ENCODE data around the gene WIPF2.

Gene WIPF2

DNA sequence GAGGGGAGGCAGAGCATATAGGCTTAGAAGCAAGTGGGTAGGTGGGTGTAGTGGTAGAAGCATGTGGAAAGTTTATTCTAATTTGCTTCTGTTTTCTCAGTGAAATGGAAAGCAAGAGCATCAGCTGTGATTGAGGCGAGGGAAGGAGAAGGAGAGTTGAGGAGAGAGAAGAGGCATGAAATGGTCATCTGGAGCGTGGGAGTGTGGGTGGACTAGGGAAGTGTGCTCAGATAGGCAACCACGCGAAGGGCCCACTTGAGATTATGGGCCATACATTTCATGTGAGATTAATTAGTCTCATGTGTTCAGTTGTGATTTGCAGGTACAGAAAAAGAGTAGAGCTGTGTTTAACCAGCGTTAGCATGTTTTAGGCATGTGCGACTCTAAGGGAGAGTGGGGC is 47.8 kb downstream of the WIPF2 start:
- H3K36me3 ChIP-seq (replicated peaks in 1 of 2; ENCODE audit: control insufficient read depth in 2 of 2, insufficient read depth in 2 of 2, low read length in 2 of 2): peaks cover 14 to 80% of the 10 kb centered on the region in 2 donors

DNA sequence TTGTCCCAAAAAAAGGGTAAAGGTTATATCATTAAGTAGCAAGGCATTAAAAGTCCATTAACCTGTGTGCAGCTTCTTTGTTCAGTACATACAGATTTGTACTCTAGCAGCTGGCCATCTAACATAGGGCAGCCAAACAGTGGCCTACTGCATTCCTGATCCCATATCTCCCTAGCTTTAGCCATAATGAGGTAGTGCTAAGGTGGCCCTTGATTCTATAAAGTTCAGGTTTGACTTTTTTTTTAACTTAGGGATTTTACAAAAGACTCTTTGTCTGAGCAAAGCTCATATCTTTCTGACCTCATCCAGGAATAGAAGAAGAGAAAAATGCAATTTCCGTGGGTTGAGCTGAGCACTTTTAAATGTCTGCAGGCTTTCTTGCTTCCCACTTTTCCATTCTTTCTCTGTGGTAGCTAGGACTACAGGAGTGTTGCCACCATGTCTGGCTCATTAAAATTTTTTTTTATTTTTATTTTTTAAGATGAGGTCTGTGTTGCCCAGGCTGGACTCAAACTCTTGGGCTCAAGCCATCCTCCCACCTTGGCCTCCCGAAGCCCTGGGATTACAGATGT is 49.1 kb downstream of the WIPF2 start:
- no CpG with 5 or more reads among the region's 2 CpGs for WGBS, 2 donors (ENCODE audit: extremely low coverage in 2 of 2, insufficient read length in 2 of 2, insufficient replicate concordance in 1 of 2)
- no peak overlapping the region for H3K14ac ChIP-seq (ENCODE audit: low read length)
- no peak overlapping the region for H4K91ac ChIP-seq (ENCODE audit: low read depth, low read length, poor library complexity)
- DNase-seq (ENCODE audit: low spot score): no peak
- H3K9ac ChIP-seq (ENCODE audit: low read depth, low read length, poor library complexity): no peak overlapping the region
- peaks cover 1% of the 10 kb centered on the region for H3K79me1 ChIP-seq (ENCODE audit: low read depth, low read length)
- no peaks in the 10 kb centered on the region for H3K9me3 ChIP-seq (replicated peaks in 1 of 2; ENCODE audit: control insufficient read depth in 2 of 2, insufficient read depth in 1 of 2, low read depth in 1 of 2, low read length in 2 of 2)
- H3K18ac ChIP-seq (ENCODE audit: low read length): no peak overlapping the region
- no peak overlapping the region for H3K4me2 ChIP-seq (ENCODE audit: insufficient read depth, low read length, poor library complexity, severe bottlenecking)
- no peak overlapping the region for H4K8ac ChIP-seq (ENCODE audit: low read depth, low read length)
- H2BK120ac ChIP-seq (ENCODE audit: low read depth, low read length): no peak overlapping the region
- no peak overlapping the region for H2AK5ac ChIP-seq (ENCODE audit: low read depth, low read length)
- H2BK15ac ChIP-seq (ENCODE audit: low read length): no peak overlapping the region
- H3K27ac ChIP-seq (replicated peaks; ENCODE audit: low read length): no peak overlapping the region
- no peaks in the 10 kb centered on the region for H3K4me1 ChIP-seq (ENCODE audit: control insufficient read depth in 2 of 2, insufficient read depth in 1 of 2, low read depth in 1 of 2, low read length in 2 of 2)
- no peaks in the 10 kb centered on the region for H3K27me3 ChIP-seq (ENCODE audit: control insufficient read depth in 3 of 3, insufficient read depth in 3 of 3, low read depth in 1 of 3, low read length in 3 of 3)
- no peak overlapping the region for H2AFZ ChIP-seq (ENCODE audit: low read length)
- no peak overlapping the region for H3K23ac ChIP-seq (ENCODE audit: low read depth, low read length, poor library complexity)
- H3K36me3 ChIP-seq (replicated peaks in 1 of 2; ENCODE audit: control insufficient read depth in 2 of 2, insufficient read depth in 2 of 2, low read length in 2 of 2): peaks cover 11 to 77% of the 10 kb centered on the region in 2 donors
- H2BK12ac ChIP-seq (ENCODE audit: low read length): no peak overlapping the region
- H3K4me3 ChIP-seq (ENCODE audit: low read length in 2 of 2): no peak overlapping the region
- no peak overlapping the region for H3K4ac ChIP-seq (ENCODE audit: low read length)
- no peak overlapping the region for H2BK5ac ChIP-seq (ENCODE audit: low read length)

More for the DNA sequence above, 47.8 kb downstream of the WIPF2 start:
- Histone ChIP-seq H3K9me3 (replicated peaks in 1 of 2; ENCODE audit: control insufficient read depth in 2 of 2, insufficient read depth in 1 of 2, low read depth in 1 of 2, low read length in 2 of 2) (no peaks in the 10 kb centered on the region), H3K27ac (replicated peaks; ENCODE audit: low read length) (no peak overlapping the region), H3K27me3 (ENCODE audit: control insufficient read depth in 3 of 3, insufficient read depth in 3 of 3, low read depth in 1 of 3, low read length in 3 of 3) (no peaks in the 10 kb centered on the region), H2BK5ac (ENCODE audit: low read length) (no peak overlapping the region), H2AFZ (ENCODE audit: low read length) (no peak overlapping the region), H2BK12ac (ENCODE audit: low read length) (no peak overlapping the region), H3K79me1 (ENCODE audit: low read depth, low read length) (peaks cover 1% of the 10 kb centered on the region), H4K8ac (ENCODE audit: low read depth, low read length) (no peak overlapping the region), H3K4ac (ENCODE audit: low read length) (no peak overlapping the region), H3K18ac (ENCODE audit: low read length) (no peak overlapping the region), H4K91ac (ENCODE audit: low read depth, low read length, poor library complexity) (no peak overlapping the region), H3K9ac (ENCODE audit: low read depth, low read length, poor library complexity) (no peak overlapping the region), H3K23ac (ENCODE audit: low read depth, low read length, poor library complexity) (no peak overlapping the region), H3K14ac (ENCODE audit: low read length) (no peak overlapping the region), H2BK120ac (ENCODE audit: low read depth, low read length) (no peak overlapping the region), H2AK5ac (ENCODE audit: low read depth, low read length) (no peak overlapping the region), H3K4me2 (ENCODE audit: insufficient read depth, low read length, poor library complexity, severe bottlenecking) (no peak overlapping the region), H3K4me3 (ENCODE audit: low read length in 2 of 2) (no peak overlapping the region), H3K4me1 (ENCODE audit: control insufficient read depth in 2 of 2, insufficient read depth in 1 of 2, low read depth in 1 of 2, low read length in 2 of 2) (no peaks in the 10 kb centered on the region), H2BK15ac (ENCODE audit: low read length) (no peak overlapping the region)
- DNase-seq (ENCODE audit: low spot score): no peak
- WGBS, 2 donors (ENCODE audit: extremely low coverage in 2 of 2, insufficient read length in 2 of 2, insufficient replicate concordance in 1 of 2): no CpG with 5 or more reads among the region's 6 CpGs

GRCh38 chr17:40278414-40278813 is 59.3 kb downstream of the WIPF2 start:
- Histone ChIP-seq H3K4me2 (ENCODE audit: insufficient read depth, low read length, poor library complexity, severe bottlenecking) (no peak overlapping the region), H3K18ac (ENCODE audit: low read length) (no peak overlapping the region), H3K4me3 (ENCODE audit: low read length in 2 of 2) (no peak overlapping the region), H2AK5ac (ENCODE audit: low read depth, low read length) (no peak overlapping the region), H2AFZ (ENCODE audit: low read length) (no peak overlapping the region), H3K27ac (replicated peaks; ENCODE audit: low read length) (no peak overlapping the region), H3K14ac (ENCODE audit: low read length) (no peak overlapping the region), H3K9me3 (replicated peaks in 1 of 2; ENCODE audit: control insufficient read depth in 2 of 2, insufficient read depth in 1 of 2, low read depth in 1 of 2, low read length in 2 of 2) (no peaks in the 10 kb centered on the region), H3K36me3 (replicated peaks in 1 of 2; ENCODE audit: control insufficient read depth in 2 of 2, insufficient read depth in 2 of 2, low read length in 2 of 2) (peaks cover 29 to 88% of the 10 kb centered on the region in 2 donors), H2BK120ac (ENCODE audit: low read depth, low read length) (no peak overlapping the region), H2BK5ac (ENCODE audit: low read length) (no peak overlapping the region), H4K91ac (ENCODE audit: low read depth, low read length, poor library complexity) (no peak overlapping the region), H3K9ac (ENCODE audit: low read depth, low read length, poor library complexity) (no peak overlapping the region), H3K4me1 (ENCODE audit: control insufficient read depth in 2 of 2, insufficient read depth in 1 of 2, low read depth in 1 of 2, low read length in 2 of 2) (peaks cover 0 to 4% of the 10 kb centered on the region in 2 donors), H3K27me3 (ENCODE audit: control insufficient read depth in 3 of 3, insufficient read depth in 3 of 3, low read depth in 1 of 3, low read length in 3 of 3) (no peaks in the 10 kb centered on the region), H4K8ac (ENCODE audit: low read depth, low read length) (no peak overlapping the region), H3K4ac (ENCODE audit: low read length) (no peak overlapping the region), H3K79me1 (ENCODE audit: low read depth, low read length) (no peaks in the 10 kb centered on the region), H2BK15ac (ENCODE audit: low read length) (no peak overlapping the region), H2BK12ac (ENCODE audit: low read length) (no peak overlapping the region), H3K23ac (ENCODE audit: low read depth, low read length, poor library complexity) (no peak overlapping the region)
- DNase-seq (ENCODE audit: low spot score): no peak
- no CpG with 5 or more reads among the region's 1 CpG for WGBS, 2 donors (ENCODE audit: extremely low coverage in 2 of 2, insufficient read length in 2 of 2, insufficient replicate concordance in 1 of 2)

GRCh38 chr17:40279402-40279801 is 60.3 kb downstream of the WIPF2 start:
- no peak overlapping the region for H3K4me3 ChIP-seq (ENCODE audit: low read length in 2 of 2)
- no peaks in the 10 kb centered on the region for H3K27me3 ChIP-seq (ENCODE audit: control insufficient read depth in 3 of 3, insufficient read depth in 3 of 3, low read depth in 1 of 3, low read length in 3 of 3)
- H3K36me3 ChIP-seq (replicated peaks in 1 of 2; ENCODE audit: control insufficient read depth in 2 of 2, insufficient read depth in 2 of 2, low read length in 2 of 2): peaks cover 24 to 86% of the 10 kb centered on the region in 2 donors
- no peaks in the 10 kb centered on the region for H3K79me1 ChIP-seq (ENCODE audit: low read depth, low read length)
- no peak overlapping the region for H2AFZ ChIP-seq (ENCODE audit: low read length)
- no peak overlapping the region for H3K4me2 ChIP-seq (ENCODE audit: insufficient read depth, low read length, poor library complexity, severe bottlenecking)
- H2BK12ac ChIP-seq (ENCODE audit: low read length): no peak overlapping the region
- no peak overlapping the region for H3K9ac ChIP-seq (ENCODE audit: low read depth, low read length, poor library complexity)
- H2BK5ac ChIP-seq (ENCODE audit: low read length): no peak overlapping the region
- DNase-seq (ENCODE audit: low spot score): no peak
- no peak overlapping the region for H3K27ac ChIP-seq (replicated peaks; ENCODE audit: low read length)
- no peak overlapping the region for H3K23ac ChIP-seq (ENCODE audit: low read depth, low read length, poor library complexity)
- no peak overlapping the region for H2BK15ac ChIP-seq (ENCODE audit: low read length)
- H4K8ac ChIP-seq (ENCODE audit: low read depth, low read length): no peak overlapping the region
- no peaks in the 10 kb centered on the region for H3K9me3 ChIP-seq (replicated peaks in 1 of 2; ENCODE audit: control insufficient read depth in 2 of 2, insufficient read depth in 1 of 2, low read depth in 1 of 2, low read length in 2 of 2)
- no peak overlapping the region for H3K14ac ChIP-seq (ENCODE audit: low read length)
- H2AK5ac ChIP-seq (ENCODE audit: low read depth, low read length): no peak overlapping the region
- no peak overlapping the region for H3K4ac ChIP-seq (ENCODE audit: low read length)
- H3K18ac ChIP-seq (ENCODE audit: low read length): no peak overlapping the region
- H3K4me1 ChIP-seq (ENCODE audit: control insufficient read depth in 2 of 2, insufficient read depth in 1 of 2, low read depth in 1 of 2, low read length in 2 of 2): peaks cover 0 to 4% of the 10 kb centered on the region in 2 donors
- H4K91ac ChIP-seq (ENCODE audit: low read depth, low read length, poor library complexity): no peak overlapping the region
- no peak overlapping the region for H2BK120ac ChIP-seq (ENCODE audit: low read depth, low read length)
- no CpG with 5 or more reads among the region's 4 CpGs for WGBS, 2 donors (ENCODE audit: extremely low coverage in 2 of 2, insufficient read length in 2 of 2, insufficient replicate concordance in 1 of 2)
